Femur (tissue), 1 donor: ENCODE results near the gene NUFIP2.
"Not testable (repeated sequence)": the region's sequence is repeated elsewhere in the genome, so short reads cannot be mapped to it uniquely, and the experiment has no call there.

Experiments used
- DNase-seq: peaks from one replicate; pipeline ENCODE4 v3.0.0-alpha.2; 2017

Gene NUFIP2

DNA sequence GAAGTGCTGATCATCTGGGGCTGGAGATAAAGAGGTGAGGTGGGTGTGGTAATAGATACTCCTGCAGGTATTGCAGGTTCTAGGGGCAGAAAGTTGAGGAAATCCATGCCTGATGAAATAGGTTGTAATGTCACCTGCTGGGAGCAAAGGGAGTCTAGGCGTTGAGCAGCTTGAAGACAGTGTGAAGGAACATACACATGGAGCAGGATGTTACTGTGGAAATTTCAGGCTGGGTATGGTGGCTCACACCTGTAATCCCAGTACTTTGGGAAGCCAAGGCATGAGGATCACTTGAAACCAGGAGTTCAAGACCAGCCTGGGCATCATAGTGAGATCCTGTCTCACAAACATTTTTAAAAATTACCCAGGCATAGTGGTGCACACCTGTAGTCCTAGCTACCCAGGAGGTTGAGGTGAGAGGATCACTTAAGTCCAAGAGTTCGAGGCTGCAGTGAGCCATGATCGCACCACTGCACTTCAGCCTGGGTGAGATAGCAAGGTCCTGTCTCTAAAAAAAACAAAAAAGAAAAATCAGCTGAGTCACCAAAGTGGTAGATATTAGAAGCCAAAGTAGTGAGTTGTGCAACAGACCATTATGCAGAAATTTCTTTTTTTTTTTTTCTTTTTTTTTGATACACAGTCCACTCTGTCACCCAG, 56.3 kb downstream of the NUFIP2 start:
- no peak for DNase-seq

GRCh38 chr17:29235904-29236303, 58.0 kb downstream of the NUFIP2 start:
- DNase-seq: no peak

GRCh38 chr17:29234972-29235371, 59.0 kb downstream of the NUFIP2 start:
- not testable (repeated sequence) for DNase-seq

DNA sequence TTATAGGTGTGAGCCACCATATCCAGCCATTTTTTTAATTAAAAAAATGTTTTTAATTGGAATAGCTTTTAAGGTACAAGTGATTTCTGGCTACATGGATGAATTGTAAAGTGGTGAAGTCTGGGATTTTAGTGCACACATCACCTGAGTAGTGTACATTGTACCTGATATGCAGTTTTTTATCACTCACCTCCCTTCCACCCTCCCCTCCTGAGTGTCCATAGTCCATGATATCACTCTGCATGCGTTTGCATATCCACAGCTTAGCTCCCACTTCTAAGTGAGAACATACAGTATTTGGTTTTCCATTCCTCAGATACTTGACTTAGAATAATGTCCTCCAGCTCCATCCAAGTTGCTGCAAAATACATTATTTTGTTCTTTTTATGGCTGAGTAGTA, 60.6 kb downstream of the NUFIP2 start:
- no peak for DNase-seq

- DNase-seq: no peak
Observed at GRCh38 chr17:29225396-29225795, 68.6 kb downstream of the NUFIP2 start.

GRCh38 chr17:29221338-29221737, 72.6 kb downstream of the NUFIP2 start:
- not testable (repeated sequence) for DNase-seq

DNA sequence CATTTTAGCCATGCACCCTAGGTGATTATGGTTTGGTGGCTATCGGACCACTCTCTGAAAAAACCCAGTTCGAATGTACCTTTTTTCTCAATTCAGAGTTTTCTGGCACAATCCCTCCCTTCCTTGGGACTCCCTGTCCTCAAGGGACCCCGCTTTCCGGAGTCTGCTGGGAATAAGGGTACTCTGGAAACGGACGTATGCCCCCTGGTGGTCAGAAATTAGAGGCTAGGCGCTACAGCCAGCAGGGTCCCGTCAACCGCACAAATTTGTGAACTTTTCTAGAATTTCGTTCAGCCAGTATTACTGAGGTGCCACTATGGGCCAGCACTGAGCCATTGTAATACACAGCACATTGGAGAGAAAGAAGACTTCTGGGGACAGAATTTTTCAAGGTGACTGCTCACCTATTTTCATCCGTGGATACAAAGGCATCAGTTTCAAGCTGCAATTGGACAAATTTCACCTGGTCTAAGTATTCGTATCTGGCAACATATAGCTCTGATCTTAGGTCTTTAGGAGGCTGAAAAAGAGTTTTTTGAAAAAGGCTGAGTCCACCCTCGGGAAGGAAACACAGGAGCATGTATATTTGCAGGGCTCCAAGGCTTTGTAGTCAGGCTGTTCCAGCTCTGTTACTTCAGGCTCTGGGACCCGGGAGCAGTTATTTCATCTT, 74.4 kb downstream of the NUFIP2 start:
- peak; percentile 84 for DNase-seq

- DNase-seq: no peak
Observed at GRCh38 chr17:29216856-29217255, 77.1 kb downstream of the NUFIP2 start.

GRCh38 chr17:29216181-29216580, 77.8 kb downstream of the NUFIP2 start:
- no peak for DNase-seq

GRCh38 chr17:29215717-29216116, 78.2 kb downstream of the NUFIP2 start:
- no peak for DNase-seq

- DNase-seq: no peak
Observed at GRCh38 chr17:29215174-29215573, 78.8 kb downstream of the NUFIP2 start.

- DNase-seq: no peak
Observed at GRCh38 chr17:29214215-29215146, 79.5 kb downstream of the NUFIP2 start.

DNA sequence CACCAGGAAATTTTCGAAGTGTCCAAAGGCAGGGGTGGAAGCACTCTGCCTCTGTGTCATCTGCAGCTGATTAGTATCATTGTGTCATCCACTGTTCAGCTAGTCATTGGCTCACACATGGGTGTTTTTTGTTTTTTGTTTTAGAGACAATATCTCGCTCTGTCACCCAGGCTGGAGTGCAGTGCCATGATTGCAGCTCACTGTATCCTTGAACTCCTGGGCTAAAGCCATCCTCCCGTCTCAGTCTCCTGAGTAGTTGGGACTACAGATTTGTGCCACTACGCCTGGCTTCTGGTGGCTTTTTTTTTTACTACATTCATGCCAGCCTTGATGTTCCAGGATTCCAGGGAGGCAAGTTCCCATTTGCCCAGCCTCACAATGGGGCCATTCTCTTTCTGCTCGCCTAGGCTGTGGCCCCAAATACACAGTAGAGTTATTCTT, 81.2 kb downstream of the NUFIP2 start:
- no peak for DNase-seq

DNA sequence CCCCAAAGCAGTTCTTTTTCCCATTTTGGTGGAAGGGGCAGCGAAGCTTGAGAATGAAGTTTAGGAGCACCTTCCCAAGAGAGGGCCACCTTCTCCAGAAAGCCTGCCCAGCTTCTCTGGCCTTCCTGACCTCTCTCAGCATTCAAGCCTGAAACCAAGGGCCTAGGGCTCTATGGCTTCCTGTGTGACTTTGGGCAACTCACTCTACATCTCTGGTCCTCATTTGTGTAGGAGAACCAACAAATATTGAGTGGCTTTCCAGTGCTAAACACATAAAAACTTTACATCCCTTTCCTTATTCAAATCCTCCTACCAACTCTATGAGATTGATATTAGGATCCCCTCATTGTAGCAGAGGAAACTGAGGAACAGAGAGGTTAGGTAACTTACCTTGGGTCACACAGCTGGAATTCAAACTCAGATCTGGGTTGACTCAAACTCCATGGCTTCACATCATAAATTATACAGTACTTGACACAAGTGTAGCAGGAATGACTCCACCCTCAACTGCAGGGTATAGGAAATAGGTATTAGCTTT, 81.8 kb downstream of the NUFIP2 start:
- DNase-seq: no peak

DNA sequence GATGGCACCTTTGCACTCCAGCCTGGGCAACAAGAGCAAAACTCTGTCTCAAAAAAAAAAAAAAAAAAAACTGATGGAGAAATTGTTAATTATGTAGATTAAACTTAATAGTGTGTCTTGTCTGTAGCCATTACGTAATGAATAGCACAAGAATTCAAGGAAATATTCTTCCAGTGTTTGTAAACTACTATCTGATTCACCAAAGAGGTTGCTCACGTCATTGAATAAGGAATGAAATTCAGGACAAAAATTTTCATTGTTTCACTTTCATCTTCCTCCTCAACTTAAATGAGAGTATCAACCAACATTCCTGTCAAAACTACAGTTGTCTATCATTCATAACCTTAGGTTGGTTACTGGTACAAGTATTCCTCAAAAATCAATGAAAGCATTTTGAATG, 83.1 kb downstream of the NUFIP2 start:
- DNase-seq: no peak

GRCh38 chr17:29209073-29209472, 84.9 kb downstream of the NUFIP2 start:
- DNase-seq: no peak

DNA sequence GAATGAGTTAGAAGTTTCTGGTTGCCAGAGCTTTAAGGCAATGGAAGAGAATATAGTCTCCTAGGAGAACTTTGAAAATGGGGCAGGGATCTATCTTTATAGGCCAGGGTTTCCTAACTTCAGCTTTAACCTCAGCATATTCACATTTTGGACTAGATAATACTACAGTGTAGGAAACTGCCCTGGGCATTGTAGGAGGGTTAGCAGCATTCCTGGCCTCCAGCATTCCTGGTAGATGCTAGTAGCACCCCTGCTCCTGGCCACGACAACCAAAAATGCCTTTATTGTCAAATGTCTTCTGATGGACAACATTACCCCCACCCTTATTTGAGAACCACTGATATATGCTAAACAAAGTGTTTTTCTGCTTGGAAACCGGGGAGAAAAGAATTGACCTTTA, 86.0 kb downstream of the NUFIP2 start:
- DNase-seq: no peak
